ENCODE results near the gene TENM4.

Gene TENM4

DNA sequence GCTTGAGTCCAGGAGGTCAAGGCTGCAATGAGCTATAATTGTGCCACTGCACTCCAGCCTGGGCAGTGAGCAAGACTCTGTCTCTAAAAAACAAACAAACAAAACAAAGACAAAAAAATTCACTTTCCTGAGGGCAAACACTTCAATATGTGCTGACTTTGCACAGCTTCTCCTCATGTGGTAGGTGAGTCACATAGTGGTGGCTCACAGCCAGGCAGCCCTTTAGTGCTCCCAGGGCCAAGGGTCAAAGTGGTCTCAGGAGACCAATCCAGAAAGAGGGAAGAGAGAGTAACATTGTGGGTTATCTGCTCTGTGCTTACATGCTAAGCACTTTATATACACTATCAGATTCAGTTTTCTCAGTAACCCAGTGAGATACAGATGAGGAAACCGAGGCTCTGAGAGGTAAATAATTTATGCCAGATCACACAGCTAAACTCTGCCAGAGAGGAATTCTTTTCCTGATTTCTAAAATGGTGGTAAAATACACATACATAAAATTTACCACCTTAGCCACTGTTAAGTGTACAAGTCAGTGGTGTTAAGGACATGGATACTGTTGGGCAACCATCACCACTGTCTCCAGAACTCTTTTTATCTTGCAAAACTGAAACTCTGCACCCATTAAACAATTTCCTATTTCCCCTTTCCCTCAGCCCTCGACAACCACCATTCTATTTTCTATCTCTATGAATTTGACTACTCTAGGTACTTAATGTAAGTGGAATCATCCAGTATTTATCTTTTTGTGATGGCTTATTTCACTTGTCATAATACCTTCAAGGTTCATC is 634.4 kb downstream of the TENM4 start:
- Histone ChIP-seq H3K4me2 (ENCODE audit: low read length) (no peak overlapping the region), H3K79me2 (ENCODE audit: control insufficient read depth, low read length) (no peaks in the 10 kb centered on the region), H3K9me2 (replicated peaks; ENCODE audit: control insufficient read depth, low read length) (no peaks in the 10 kb centered on the region), H4K20me1 (ENCODE audit: control insufficient read depth, insufficient read depth, low read depth, low read length) (no peaks in the 10 kb centered on the region), H3K4me1 (ENCODE audit: control insufficient read depth, low read length) (no peaks in the 10 kb centered on the region), H3F3A (ENCODE audit: control insufficient read depth, insufficient read depth) (no peaks in the 10 kb centered on the region), H3K4me3 (ENCODE audit: low read length) (no peak overlapping the region), H3K36me3 (ENCODE audit: control insufficient read depth, low read length) (no peaks in the 10 kb centered on the region), H3K27ac (ENCODE audit: low read depth, low read length) (no peak overlapping the region), H3K27me3 (ENCODE audit: control insufficient read depth, low read length) (no peaks in the 10 kb centered on the region), H3K9me3 (ENCODE audit: control insufficient read depth, insufficient read depth, low read length) (no peaks in the 10 kb centered on the region)
- TF ChIP-seq EZH2phosphoT487 (IDR thresholded peaks at IDR 0.05; ENCODE audit: borderline replicate concordance, low read length), result no peak
- TF ChIP-seq, protein P1, sequence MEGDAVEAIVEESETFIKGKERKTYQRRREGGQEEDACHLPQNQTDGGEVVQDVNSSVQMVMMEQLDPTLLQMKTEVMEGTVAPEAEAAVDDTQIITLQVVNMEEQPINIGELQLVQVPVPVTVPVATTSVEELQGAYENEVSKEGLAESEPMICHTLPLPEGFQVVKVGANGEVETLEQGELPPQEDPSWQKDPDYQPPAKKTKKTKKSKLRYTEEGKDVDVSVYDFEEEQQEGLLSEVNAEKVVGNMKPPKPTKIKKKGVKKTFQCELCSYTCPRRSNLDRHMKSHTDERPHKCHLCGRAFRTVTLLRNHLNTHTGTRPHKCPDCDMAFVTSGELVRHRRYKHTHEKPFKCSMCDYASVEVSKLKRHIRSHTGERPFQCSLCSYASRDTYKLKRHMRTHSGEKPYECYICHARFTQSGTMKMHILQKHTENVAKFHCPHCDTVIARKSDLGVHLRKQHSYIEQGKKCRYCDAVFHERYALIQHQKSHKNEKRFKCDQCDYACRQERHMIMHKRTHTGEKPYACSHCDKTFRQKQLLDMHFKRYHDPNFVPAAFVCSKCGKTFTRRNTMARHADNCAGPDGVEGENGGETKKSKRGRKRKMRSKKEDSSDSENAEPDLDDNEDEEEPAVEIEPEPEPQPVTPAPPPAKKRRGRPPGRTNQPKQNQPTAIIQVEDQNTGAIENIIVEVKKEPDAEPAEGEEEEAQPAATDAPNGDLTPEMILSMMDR (IDR thresholded peaks at IDR 0.05; ENCODE audit: low read depth, low read length, poor library complexity, severe bottlenecking), result no peak

DNA sequence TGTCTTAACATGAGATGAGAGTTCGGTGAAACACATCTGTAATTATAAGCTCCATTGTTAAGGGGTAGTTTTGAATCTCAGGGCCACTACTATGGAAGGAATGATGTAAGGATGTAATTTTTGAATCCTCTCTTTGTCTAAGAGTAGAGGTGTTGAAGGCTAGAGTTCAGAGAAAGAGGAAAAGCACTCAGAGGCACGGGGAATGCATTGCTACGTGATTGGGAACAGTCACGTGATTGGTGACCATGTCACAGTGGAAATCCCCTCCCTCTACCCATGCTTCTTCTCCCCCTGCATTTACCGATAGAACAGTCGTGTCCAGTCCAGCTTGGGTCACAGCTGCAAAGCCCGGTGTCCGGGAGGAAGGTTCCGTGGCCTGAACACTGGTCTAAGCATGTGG is 635.8 kb downstream of the TENM4 start:
- no peaks in the 10 kb centered on the region for H3K79me2 ChIP-seq (ENCODE audit: control insufficient read depth, low read length)
- no peaks in the 10 kb centered on the region for H3F3A ChIP-seq (ENCODE audit: control insufficient read depth, insufficient read depth)
- TF ChIP-seq, protein P1 (IDR thresholded peaks at IDR 0.05; ENCODE audit: low read depth, low read length, poor library complexity, severe bottlenecking), result no peak
- TF ChIP-seq EZH2phosphoT487 (IDR thresholded peaks at IDR 0.05; ENCODE audit: borderline replicate concordance, low read length), result no peak
- H3K9me3 ChIP-seq (ENCODE audit: control insufficient read depth, insufficient read depth, low read length), result no peaks in the 10 kb centered on the region
- H3K9me2 ChIP-seq (replicated peaks; ENCODE audit: control insufficient read depth, low read length), result no peaks in the 10 kb centered on the region
- no peaks in the 10 kb centered on the region for H3K36me3 ChIP-seq (ENCODE audit: control insufficient read depth, low read length)
- no peak overlapping the region for H3K4me3 ChIP-seq (ENCODE audit: low read length)
- H3K27ac ChIP-seq (ENCODE audit: low read depth, low read length), result no peak overlapping the region
- H4K20me1 ChIP-seq (ENCODE audit: control insufficient read depth, insufficient read depth, low read depth, low read length), result no peaks in the 10 kb centered on the region
- H3K4me2 ChIP-seq (ENCODE audit: low read length), result no peak overlapping the region
- H3K27me3 ChIP-seq (ENCODE audit: control insufficient read depth, low read length), result no peaks in the 10 kb centered on the region
- no peaks in the 10 kb centered on the region for H3K4me1 ChIP-seq (ENCODE audit: control insufficient read depth, low read length)

DNA sequence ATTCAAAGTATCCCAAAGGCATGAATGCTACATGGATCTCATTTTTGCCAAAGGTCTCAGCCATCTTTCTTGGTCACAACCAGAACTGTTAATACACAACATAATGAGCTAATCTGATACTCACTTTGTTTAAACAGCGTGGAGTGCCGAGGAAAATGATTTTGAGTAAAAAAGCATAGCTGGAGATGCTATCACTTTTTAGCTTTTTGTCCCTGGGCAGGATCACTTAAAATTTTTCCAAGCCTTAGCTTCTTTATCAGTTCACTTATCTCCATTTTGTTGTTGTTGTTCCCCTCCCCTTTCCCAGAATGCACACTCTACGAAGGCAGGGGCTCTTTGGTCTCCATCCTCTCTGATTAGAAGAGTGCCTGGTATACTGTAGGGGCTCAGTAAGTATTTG is 636.8 kb downstream of the TENM4 start:
- Histone ChIP-seq H3K4me1 (ENCODE audit: control insufficient read depth, low read length) (no peaks in the 10 kb centered on the region), H3K79me2 (ENCODE audit: control insufficient read depth, low read length) (no peaks in the 10 kb centered on the region), H3K9me3 (ENCODE audit: control insufficient read depth, insufficient read depth, low read length) (no peaks in the 10 kb centered on the region), H3K4me2 (ENCODE audit: low read length) (no peak overlapping the region), H3K27ac (ENCODE audit: low read depth, low read length) (no peak overlapping the region), H3K36me3 (ENCODE audit: control insufficient read depth, low read length) (no peaks in the 10 kb centered on the region), H3K27me3 (ENCODE audit: control insufficient read depth, low read length) (no peaks in the 10 kb centered on the region), H3K9me2 (replicated peaks; ENCODE audit: control insufficient read depth, low read length) (no peaks in the 10 kb centered on the region), H3F3A (ENCODE audit: control insufficient read depth, insufficient read depth) (no peaks in the 10 kb centered on the region), H3K4me3 (ENCODE audit: low read length) (no peak overlapping the region), H4K20me1 (ENCODE audit: control insufficient read depth, insufficient read depth, low read depth, low read length) (no peaks in the 10 kb centered on the region)
- TF ChIP-seq, protein P1 (IDR thresholded peaks at IDR 0.05; ENCODE audit: low read depth, low read length, poor library complexity, severe bottlenecking), result no peak
- TF ChIP-seq EZH2phosphoT487 (IDR thresholded peaks at IDR 0.05; ENCODE audit: borderline replicate concordance, low read length), result no peak

All from DOHH2 (cell line).